Nasal cavity respiratory epithelium epithelial cell of viscerocranial mucosa (primary cell): ENCODE results near the gene POLR3F. TPM values are rescaled to one million over a fixed set of nuclear protein-coding genes. Genes with fewer than 3 reads are reported as not detected.

Experiments used
- total RNA-seq: library from RNA; depleted of rRNA; stranded (reverse); fragments of >200 nt; gene quantifications from 2 replicates; pipeline ENCODE4 v1.2.3, GENCODE V29; 2014

Gene POLR3F, protein sequence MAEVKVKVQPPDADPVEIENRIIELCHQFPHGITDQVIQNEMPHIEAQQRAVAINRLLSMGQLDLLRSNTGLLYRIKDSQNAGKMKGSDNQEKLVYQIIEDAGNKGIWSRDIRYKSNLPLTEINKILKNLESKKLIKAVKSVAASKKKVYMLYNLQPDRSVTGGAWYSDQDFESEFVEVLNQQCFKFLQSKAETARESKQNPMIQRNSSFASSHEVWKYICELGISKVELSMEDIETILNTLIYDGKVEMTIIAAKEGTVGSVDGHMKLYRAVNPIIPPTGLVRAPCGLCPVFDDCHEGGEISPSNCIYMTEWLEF
- 11.0 and 11.6 TPM in 2 replicates for total RNA-seq

DNA sequence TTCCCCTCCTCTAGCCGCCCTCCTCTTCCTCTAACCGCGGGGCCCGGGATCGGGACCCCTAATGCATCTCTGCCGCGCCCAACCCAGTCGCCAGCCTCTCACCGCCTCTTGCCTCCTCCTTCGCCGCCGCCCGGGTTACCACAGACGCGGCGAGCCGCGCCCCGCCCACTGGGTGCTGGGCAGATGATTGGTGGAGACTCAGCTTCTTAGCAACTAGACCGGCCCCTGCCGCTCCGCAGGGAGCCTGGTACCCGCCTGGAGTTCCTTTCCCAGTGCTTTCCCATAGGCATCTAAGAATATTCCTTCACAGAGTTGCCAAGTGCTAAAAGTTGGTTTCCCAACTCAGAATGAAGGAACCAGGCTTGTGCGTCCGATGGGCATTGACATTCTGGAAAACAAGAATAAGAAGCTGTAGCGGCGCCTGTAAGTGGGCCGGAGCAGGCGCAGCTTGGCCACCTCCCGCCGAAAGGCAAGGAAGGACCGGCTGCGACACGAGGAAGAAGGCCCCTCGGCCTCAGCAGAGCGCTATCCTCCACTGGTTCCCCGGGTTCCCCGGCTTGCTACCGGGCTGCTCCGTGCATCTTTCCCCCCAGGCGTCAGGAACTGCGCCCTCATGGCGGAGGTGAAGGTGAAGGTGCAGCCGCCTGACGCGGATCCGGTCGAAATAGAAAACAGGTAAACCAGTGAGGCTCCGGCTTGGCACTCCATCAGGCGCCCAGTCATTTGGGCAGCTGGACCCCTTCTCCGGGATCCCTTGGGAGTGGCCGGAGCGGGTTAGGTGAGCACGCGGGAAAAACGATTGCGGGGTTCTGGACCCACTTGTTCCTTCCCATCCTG, at the start of gene POLR3F, which contains the start of gene DZANK1:
POLR3F (plus strand) TSS at position 497 of the 837 bp plus-strand sequence; CDS start at position 614, 117 bp downstream.
DZANK1 (minus strand) TSS at position 137 of the 837 bp plus-strand sequence. CDS start 1,672 bp downstream, outside the sequence.

DNA sequence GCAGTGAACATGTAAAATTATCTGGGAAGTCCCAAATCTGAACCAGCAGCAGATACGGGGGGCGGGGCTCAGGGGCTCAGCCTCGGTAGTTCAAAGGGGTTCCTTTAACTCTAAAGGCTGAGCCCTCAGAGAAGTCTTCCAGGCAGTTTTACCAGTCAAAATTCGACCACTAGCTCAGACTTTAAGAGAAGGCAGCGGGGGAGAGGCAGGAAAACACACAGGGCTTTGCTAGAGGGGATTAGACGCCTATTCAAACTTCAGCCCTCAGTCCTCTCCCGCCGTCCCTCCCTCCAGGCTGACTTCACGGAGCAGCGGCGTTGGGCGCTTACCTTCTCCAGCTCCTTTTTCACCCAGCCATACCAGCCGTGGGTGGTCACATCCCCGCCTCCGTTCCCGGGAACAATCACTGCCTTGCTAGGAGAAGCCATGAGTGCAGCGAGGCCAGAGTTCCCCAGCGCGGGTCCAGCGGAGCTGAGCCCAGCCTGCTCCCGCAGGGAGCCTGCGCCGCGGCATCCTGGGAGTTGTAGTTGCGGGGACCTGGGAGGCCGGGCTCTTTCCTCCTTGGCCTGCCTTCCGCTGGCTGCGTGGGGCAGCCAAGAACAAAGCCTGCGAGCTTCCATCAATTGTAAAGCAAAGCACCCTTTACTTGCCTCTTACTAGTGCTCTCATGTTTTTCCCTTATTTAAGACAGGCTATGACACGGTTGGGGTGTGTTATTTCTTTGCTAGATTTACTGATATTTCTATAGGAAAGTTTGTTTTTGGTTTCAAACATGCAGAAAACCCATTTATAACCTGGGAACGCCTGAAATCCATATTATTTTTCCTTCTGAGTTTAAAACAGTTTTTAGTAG, 29.8 kb downstream of the POLR3F start, which contains the start of gene RBBP9:
RBBP9 (minus strand) TSS at position 486 of the 853 bp plus-strand sequence; CDS start at position 428, 58 bp downstream.

DNA sequence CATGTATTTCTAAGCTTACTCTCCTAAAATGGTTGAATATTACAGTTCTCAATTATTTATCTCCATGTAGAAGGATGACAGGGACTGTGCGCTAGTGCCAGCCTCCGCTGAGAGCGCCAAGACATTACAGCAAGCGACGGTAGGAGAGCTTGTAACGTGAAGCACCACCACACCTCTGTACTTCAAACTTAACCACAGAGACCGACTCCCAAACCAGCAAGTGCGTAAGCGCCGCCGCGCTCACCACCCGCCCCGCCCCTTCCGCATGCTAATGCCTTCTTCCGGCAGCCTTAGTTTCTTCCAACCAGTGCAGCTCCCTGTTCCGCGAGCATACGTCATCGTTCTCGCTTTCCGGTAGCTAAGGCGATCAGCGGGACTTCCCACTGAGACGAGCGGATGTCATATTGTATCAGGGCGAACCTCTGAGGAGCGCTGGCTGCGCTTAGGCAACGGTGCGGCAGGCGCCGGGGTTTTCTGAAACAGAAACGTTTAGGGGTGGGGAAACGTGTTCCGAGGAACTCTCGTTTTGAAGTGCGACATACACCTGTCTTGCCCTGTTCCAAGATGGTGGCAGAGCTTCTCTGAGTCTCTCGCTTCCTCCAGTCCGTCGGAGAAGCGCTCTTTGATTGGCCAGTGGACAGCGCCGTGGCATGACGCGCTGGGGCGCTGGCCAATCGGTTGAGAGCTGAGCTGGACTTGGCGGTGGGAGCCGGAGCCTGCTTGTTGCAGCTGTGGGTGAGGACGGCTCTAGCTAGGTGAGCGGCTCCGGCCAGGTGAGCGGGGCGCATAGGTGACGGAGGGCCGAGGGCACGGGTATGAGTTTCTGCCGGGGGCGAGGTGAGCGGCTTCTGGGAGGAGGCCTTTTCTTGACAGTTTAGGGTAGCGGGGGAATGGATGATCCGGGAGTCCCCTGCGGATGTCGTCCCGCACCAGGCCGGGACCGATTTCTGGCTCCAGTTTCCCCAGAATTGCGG, 40.3 kb downstream of the POLR3F start, which contains the start of gene SEC23B:
SEC23B (plus strand) TSS at position 723 of the 974 bp plus-strand sequence. CDS start 2,896 bp downstream, outside the sequence.

Other genes with a start within 250 kb of the POLR3F start
- 22.9 and 27.0 TPM in 2 replicates for gene ZNF133, start 178.9 kb upstream of the POLR3F start, total RNA-seq
- gene DZANK1, start 360 bp upstream of the POLR3F start, total RNA-seq: 0.68 and 1.4 TPM in 2 replicates
- 16.2 and 16.4 TPM in 2 replicates for gene RBBP9, start 29.8 kb downstream of the POLR3F start, total RNA-seq
- 90.6 and 170 TPM in 2 replicates for gene SEC23B, start 40.5 kb downstream of the POLR3F start, total RNA-seq
- 47.8 and 112 TPM in 2 replicates for gene SMIM26, start 100.0 kb downstream of the POLR3F start, total RNA-seq
- gene DTD1, start 120.7 kb downstream of the POLR3F start, total RNA-seq: 83.2 and 137 TPM in 2 replicates